T-cell (primary cell): ENCODE measurements around the gene TTLL11. TPM values are rescaled to one million over a fixed set of nuclear protein-coding genes. Genes with fewer than 3 reads are reported as not detected.

Experiments
- ATAC-seq, 4 experiments: fragments of 200-7000 bp in 3 of 4; fragments of 150-1000 bp in 1 of 4; cut with Tn5 transposase; replicated peaks in 1 of 4; 1 replicate in 3 of 4; 2 replicates in 1 of 4; pipeline ENCODE4 v1.10.0; 2021; ENCODE audit warnings: moderate library complexity in 3 of 4, mild to moderate bottlenecking in 2 of 4, moderate number of reproducible peaks in 1 of 4
- CTCF ChIA-PET, 2 donors: fragments of 300-600 bp; sonication (Branson Sonifier 250); formaldehyde crosslinking; loops; one replicate each; lab custom pipeline; 2022; ENCODE audit warnings: antibody characterized with exemption in 2 of 2; lab: Charles Lee
- POLR2A ChIA-PET, 2 donors: fragments of 300-600 bp; sonication (Branson Sonifier 250); formaldehyde crosslinking; loops; one replicate each; lab custom pipeline; 2022; ENCODE audit warnings: antibody characterized with exemption in 2 of 2; lab: Charles Lee
- DNase-seq, 35 experiments: peaks; one replicate each; pipeline versions ENCODE4 v3.0.0 to v3.0.0-alpha.2; 2013 to 2023
- H3K27ac ChIP-seq: one replicate; pipeline ENCODE4 v1.5.1; 2013; ENCODE audit warnings: low read length
- H3K27me3 ChIP-seq, 2 experiments: replicated peaks in 1 of 2; 1 replicate in 1 of 2; 2 replicates in 1 of 2; pipeline versions ENCODE4 v1.6.1 to v1.7.0; 2013; ENCODE audit warnings: low read length in 1 of 2, mixed read lengths in 1 of 2; ENCODE audit not compliant: control insufficient read depth in 2 of 2, insufficient read depth in 2 of 2; ENCODE audit errors: extremely low read depth in 1 of 2
- H3K36me3 ChIP-seq, 2 donors: 1 replicate in 1 of 2; 2 replicates in 1 of 2; pipeline versions ENCODE4 v1.6.1 to v1.7.0; 2013; ENCODE audit warnings: low read length in 1 of 2; ENCODE audit not compliant: control insufficient read depth in 2 of 2, insufficient read depth in 1 of 2; ENCODE audit errors: extremely low read depth in 1 of 2
- H3K4me1 ChIP-seq, 2 experiments: 1 replicate in 1 of 2; 2 replicates in 1 of 2; pipeline versions ENCODE4 v1.6.1 to v1.7.0; 2013; ENCODE audit warnings: low read length in 2 of 2, mixed read lengths in 1 of 2; ENCODE audit not compliant: insufficient read depth in 2 of 2, control insufficient read depth in 1 of 2; ENCODE audit errors: extremely low read depth in 1 of 2
- H3K4me3 ChIP-seq, 2 donors: 1 replicate in 1 of 2; 2 replicates in 1 of 2; pipeline versions ENCODE4 v1.5.1 to v1.7.0; 2013; ENCODE audit warnings: mild to moderate bottlenecking in 2 of 2, low read length in 1 of 2, moderate library complexity in 1 of 2; ENCODE audit not compliant: control insufficient read depth in 1 of 2; ENCODE audit errors: extremely low read depth in 1 of 2
- H3K9me3 ChIP-seq: 2 replicates; pipeline ENCODE4 v1.7.0; 2013
- H3K27ac Mint-ChIP-seq, 2 donors: one replicate each; pipeline ENCODE4 v1.8.0; 2020 to 2021; ENCODE audit warnings: mild to moderate bottlenecking in 2 of 2, mixed read lengths in 2 of 2
- H3K27me3 Mint-ChIP-seq, 2 donors: one replicate each; pipeline ENCODE4 v1.8.0; 2021 to 2022; ENCODE audit warnings: mixed read lengths in 2 of 2
- H3K36me3 Mint-ChIP-seq: one replicate; pipeline ENCODE4 v1.8.0; 2021; ENCODE audit warnings: mixed read lengths
- H3K4me1 Mint-ChIP-seq, 3 donors: one replicate each; pipeline ENCODE4 v1.8.0; 2020 to 2022; ENCODE audit warnings: mixed read lengths in 3 of 3, mild to moderate bottlenecking in 1 of 3
- H3K4me3 Mint-ChIP-seq, 3 donors: one replicate each; pipeline ENCODE4 v1.8.0; 2020 to 2022; ENCODE audit warnings: mild to moderate bottlenecking in 3 of 3, mixed read lengths in 3 of 3, moderate library complexity in 3 of 3
- H3K9me3 Mint-ChIP-seq, 3 donors: one replicate each; pipeline ENCODE4 v1.8.0; 2020 to 2022; ENCODE audit warnings: mixed read lengths in 3 of 3
- WGBS: methylation state at CpG from one replicate; pipeline ENCODE4 v1.1.5; 2013; ENCODE audit warnings: missing lambda C conversion rate; ENCODE audit not compliant: insufficient coverage; 5-methylcytosine and 5-hydroxymethylcytosine counted together
- total RNA-seq, 35 experiments: library from RNA in 6 of 35; stranded (reverse) in 6 of 35; fragments of 120-200 nt in 1 of 35; gene quantifications; one replicate each; pipeline versions ENCODE4 v1.2.1 to v1.2.4 and lab custom pipeline; 2013 to 2026

TTLL11 gene
- total RNA-seq, 5 donors from 2014 or later (not counting 1 experiment from before 2014, with no cell fraction given) = 3.4 to 4.8 (median 4.6) TPM

DNA sequence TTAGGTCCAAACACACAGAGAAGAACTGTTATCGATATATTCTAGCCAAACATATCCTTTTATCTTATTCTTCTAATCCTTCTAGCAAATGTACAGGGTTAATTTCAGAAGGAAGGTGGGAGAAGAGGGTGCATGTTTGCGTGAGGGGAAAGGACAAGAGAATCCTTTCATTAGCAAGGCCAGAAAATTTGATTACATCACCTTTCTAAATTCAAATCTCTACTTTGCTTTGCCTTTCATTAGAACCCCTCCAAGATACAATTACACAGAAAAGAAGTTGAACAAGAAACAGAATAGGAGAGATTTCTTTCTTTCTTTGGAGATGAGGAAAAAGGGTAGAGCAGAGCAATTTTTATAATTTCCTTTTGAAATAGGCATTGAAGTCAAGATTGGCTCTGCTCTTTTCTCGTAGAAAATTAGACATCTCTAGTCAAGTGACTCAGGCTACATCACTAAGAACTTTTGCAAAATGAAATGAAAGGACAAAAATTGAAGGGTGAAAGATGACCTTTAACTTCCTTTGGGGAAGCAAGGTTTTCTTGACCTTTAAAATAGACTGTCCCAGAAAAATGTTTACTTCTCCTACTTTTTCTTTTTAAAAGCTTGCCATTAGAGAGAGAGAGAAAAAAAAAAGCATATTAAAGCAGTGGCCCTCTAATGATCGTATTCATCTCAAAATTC, 81.2 kb downstream of the TTLL11 start:
- no peak overlapping the region for H3K4me3 Mint-ChIP-seq
- no peak for ATAC-seq
- POLR2A ChIA-PET = no interaction called here
- H3K36me3 Mint-ChIP-seq = peaks cover 14% of the 10 kb centered on the region
- no peaks in the 10 kb centered on the region for H3K9me3 Mint-ChIP-seq
- no peaks in the 10 kb centered on the region for H3K27me3 ChIP-seq
- WGBS = no CpG with 5 or more reads among the region's 4 CpGs
- no peak overlapping the region for H3K27ac Mint-ChIP-seq
- H3K4me3 ChIP-seq = no peak overlapping the region
- no peaks in the 10 kb centered on the region for H3K4me1 ChIP-seq
- no peaks in the 10 kb centered on the region for H3K27me3 Mint-ChIP-seq
- H3K27ac ChIP-seq = no peak overlapping the region
- CTCF ChIA-PET = no interaction called here
- no peak for DNase-seq
- H3K9me3 ChIP-seq = no peaks in the 10 kb centered on the region
- no peaks in the 10 kb centered on the region for H3K4me1 Mint-ChIP-seq
- H3K36me3 ChIP-seq = no peaks in the 10 kb centered on the region

DNA sequence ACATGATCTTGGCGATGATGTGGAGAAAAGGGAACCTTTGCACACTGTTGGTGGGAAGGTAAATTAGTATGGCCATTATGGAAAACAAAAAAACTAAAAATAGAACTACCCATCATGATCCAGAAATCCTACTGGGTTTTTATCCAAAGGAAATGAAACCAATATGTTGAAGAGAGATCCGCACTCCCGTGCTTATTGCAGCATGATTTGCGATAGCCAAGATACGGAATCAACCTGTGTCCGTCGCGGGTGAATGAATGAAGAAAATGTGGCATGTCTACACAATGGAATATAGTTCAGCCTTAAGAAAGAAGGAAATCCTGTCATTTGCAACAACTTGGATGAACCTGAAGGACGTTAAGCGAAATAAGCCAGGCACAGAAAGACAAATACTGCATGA, 84.5 kb downstream of the TTLL11 start:
- Histone ChIP-seq H3K4me3 (no peak overlapping the region), H3K27me3 (no peaks in the 10 kb centered on the region), H3K27ac (no peak overlapping the region), H3K36me3 (no peaks in the 10 kb centered on the region), H3K9me3 (no peaks in the 10 kb centered on the region), H3K4me1 (no peaks in the 10 kb centered on the region)
- no peak overlapping the region for H3K4me3 Mint-ChIP-seq
- peaks cover 3% of the 10 kb centered on the region for H3K36me3 Mint-ChIP-seq
- ATAC-seq (no peak), DNase-seq (no peak)
- H3K9me3 Mint-ChIP-seq = no peaks in the 10 kb centered on the region
- no peaks in the 10 kb centered on the region for H3K4me1 Mint-ChIP-seq
- H3K27ac Mint-ChIP-seq = no peak overlapping the region
- H3K27me3 Mint-ChIP-seq = no peaks in the 10 kb centered on the region
- ChIA-PET CTCF (interaction anchor here in 1 of 2 donors (0.7 kb wide), 1 partner anchor 18 kb away, joined by 3 read pairs; no protein-coding TSS in a partner anchor), POLR2A (no interaction called here)
- WGBS = 100% methylated on average over 5 of the region's 10 CpGs

DNA sequence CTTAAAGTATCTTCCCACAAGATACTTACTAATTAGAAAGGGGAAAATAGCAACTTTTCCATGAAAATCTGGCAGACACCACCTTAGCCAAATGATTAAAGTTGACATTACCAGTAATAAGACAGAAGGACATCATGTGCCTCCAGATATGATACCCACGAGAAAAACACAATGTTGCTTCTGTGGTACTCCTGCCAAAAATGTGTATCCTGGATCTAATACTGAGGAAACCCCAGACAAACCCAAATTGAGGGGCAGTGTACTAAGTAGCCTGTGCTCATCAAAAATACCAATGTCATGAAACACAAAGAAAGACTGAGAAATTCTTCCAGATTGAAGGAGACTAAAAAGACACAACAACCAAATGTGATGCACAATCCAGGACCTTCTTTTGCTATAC, 85.3 kb downstream of the TTLL11 start:
- Histone ChIP-seq H3K27me3 (no peaks in the 10 kb centered on the region), H3K27ac (no peak overlapping the region), H3K36me3 (no peaks in the 10 kb centered on the region), H3K9me3 (no peaks in the 10 kb centered on the region), H3K4me1 (no peaks in the 10 kb centered on the region), H3K4me3 (no peak overlapping the region)
- CTCF ChIA-PET = interaction anchor here in 1 of 2 donors (0.7 kb wide), 1 partner anchor 465 kb away, joined by 3 read pairs; no protein-coding TSS in a partner anchor
- no peak for DNase-seq
- WGBS = no CpG with 5 or more reads among the region's 1 CpG
- H3K4me3 Mint-ChIP-seq = no peak overlapping the region
- H3K4me1 Mint-ChIP-seq = no peaks in the 10 kb centered on the region
- no peaks in the 10 kb centered on the region for H3K36me3 Mint-ChIP-seq
- no peaks in the 10 kb centered on the region for H3K27me3 Mint-ChIP-seq
- H3K27ac Mint-ChIP-seq = no peak overlapping the region
- no peak for ATAC-seq
- POLR2A ChIA-PET = no interaction called here
- no peaks in the 10 kb centered on the region for H3K9me3 Mint-ChIP-seq

DNA sequence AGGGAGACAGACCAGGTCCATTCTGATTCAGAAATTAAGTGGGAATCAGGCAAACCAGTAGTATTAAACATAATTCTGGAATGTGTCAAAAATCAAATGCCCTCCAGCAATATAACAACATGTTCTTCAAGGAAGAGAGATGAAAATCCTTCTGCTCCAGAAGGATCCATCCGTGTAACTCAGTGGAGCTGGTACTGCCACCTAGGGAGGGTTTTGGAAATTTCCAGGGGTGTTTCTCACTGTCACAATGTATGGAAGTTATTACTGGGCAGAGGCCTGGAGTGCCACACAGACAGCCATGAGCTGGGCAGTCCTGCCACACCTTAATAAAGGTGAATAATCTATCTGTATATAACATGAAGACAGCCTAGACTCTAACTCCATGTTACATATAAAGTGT, 87.5 kb downstream of the TTLL11 start:
- CTCF ChIA-PET = no interaction called here
- no peaks in the 10 kb centered on the region for H3K27me3 ChIP-seq
- H3K4me3 Mint-ChIP-seq = no peak overlapping the region
- no peak overlapping the region for H3K27ac ChIP-seq
- H3K36me3 Mint-ChIP-seq = no peaks in the 10 kb centered on the region
- DNase-seq (no peak), ATAC-seq (no peak)
- H3K9me3 ChIP-seq = no peaks in the 10 kb centered on the region
- no peak overlapping the region for H3K27ac Mint-ChIP-seq
- no peak overlapping the region for H3K4me3 ChIP-seq
- H3K36me3 ChIP-seq = no peaks in the 10 kb centered on the region
- POLR2A ChIA-PET = no interaction called here
- H3K9me3 Mint-ChIP-seq = no peaks in the 10 kb centered on the region
- H3K4me1 Mint-ChIP-seq = no peaks in the 10 kb centered on the region
- no CpG with 5 or more reads among the region's 1 CpG for WGBS
- H3K4me1 ChIP-seq = no peaks in the 10 kb centered on the region
- no peaks in the 10 kb centered on the region for H3K27me3 Mint-ChIP-seq

DNA sequence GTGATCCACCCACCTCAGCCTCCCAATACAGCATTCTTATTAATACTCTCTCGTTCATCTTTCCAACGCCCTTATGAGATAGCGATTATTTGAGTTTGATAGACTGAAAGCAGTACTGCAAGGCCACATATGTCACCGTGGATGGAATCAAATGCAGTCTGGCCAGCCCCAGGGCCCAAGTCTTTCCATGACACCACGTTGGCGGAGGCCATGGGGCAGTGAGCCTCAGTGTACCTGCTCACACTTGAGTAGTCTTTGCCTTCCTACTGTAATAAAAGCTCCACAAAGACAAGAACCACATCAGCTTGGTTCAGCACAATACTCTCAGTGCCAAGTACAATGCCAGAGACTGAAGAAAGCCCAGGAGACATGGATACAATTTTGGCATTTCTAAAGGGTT, 88.5 kb downstream of the TTLL11 start:
- Mint-ChIP-seq H3K27ac (no peak overlapping the region), H3K4me3 (no peak overlapping the region), H3K36me3 (no peaks in the 10 kb centered on the region), H3K9me3 (no peaks in the 10 kb centered on the region), H3K4me1 (no peaks in the 10 kb centered on the region), H3K27me3 (no peaks in the 10 kb centered on the region)
- Histone ChIP-seq H3K9me3 (no peaks in the 10 kb centered on the region), H3K27ac (no peak overlapping the region), H3K4me3 (no peak overlapping the region), H3K27me3 (no peaks in the 10 kb centered on the region), H3K4me1 (no peaks in the 10 kb centered on the region), H3K36me3 (no peaks in the 10 kb centered on the region)
- 91% methylated on average over 6 of the region's 6 CpGs for WGBS
- no peak for ATAC-seq
- POLR2A ChIA-PET = no interaction called here
- DNase-seq = no peak
- CTCF ChIA-PET = no interaction called here

DNA sequence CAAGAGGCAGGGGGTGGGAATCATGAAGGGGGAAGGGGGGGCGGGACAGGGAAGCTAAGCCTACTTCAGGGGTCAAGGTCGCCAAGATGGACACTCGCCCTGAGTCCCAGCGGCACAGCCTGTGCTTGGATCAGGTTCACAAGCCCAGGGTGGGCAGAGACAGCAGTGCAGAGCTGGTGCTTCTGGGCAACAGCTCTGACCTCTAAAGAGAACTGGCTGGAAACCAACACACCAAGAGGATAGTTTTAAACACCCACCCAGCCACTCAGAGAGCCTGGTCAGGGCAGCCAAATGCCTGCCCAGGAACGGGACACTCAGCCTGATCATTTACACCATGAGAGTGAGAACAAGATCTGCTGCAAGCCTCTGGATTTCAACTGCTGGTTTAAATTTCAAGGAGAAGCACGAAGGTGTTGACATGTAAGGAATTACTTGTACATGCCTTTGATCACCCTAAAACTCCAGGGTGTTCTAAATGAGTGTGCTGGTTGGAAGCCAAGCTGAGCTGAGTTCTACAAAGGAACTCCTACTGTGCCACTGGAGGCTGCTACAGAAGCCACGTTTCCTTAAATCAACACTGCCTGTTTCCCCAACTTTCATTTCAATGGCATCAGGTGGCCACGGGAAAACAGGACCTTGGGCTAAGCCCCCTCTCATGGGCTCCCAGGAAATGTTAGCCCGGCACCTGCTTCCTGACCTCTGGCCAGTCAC, 91.5 kb downstream of the TTLL11 start:
- H3K36me3 Mint-ChIP-seq = no peaks in the 10 kb centered on the region
- 84% methylated on average over 6 of the region's 9 CpGs for WGBS

More for the DNA sequence above, 91.5 kb downstream of the TTLL11 start:
- DNase-seq = no peak
- Histone ChIP-seq H3K27ac (no peak overlapping the region), H3K36me3 (no peaks in the 10 kb centered on the region), H3K4me3 (no peak overlapping the region), H3K27me3 (no peaks in the 10 kb centered on the region), H3K9me3 (no peaks in the 10 kb centered on the region), H3K4me1 (no peaks in the 10 kb centered on the region)
- no peak overlapping the region for H3K4me3 Mint-ChIP-seq
- H3K27me3 Mint-ChIP-seq = no peaks in the 10 kb centered on the region
- no peaks in the 10 kb centered on the region for H3K4me1 Mint-ChIP-seq
- ChIA-PET CTCF (no interaction called here), POLR2A (no interaction called here)
- H3K27ac Mint-ChIP-seq = no peak overlapping the region
- no peak for ATAC-seq
- no peaks in the 10 kb centered on the region for H3K9me3 Mint-ChIP-seq
